Astrocyte (in vitro differentiated cells and primary cell): ENCODE results near the gene RAD51B. TPM values are rescaled to one million over a fixed set of nuclear protein-coding genes. Genes with fewer than 3 reads are reported as not detected.
A peak's percentile ranks its signal among the peaks of the same experiment; 100 is the strongest.
"Not testable (repeated sequence)": the region's sequence is repeated elsewhere in the genome, so short reads cannot be mapped to it uniquely, and the experiment has no call there.

Experiments
- DNase-seq: peaks from one replicate; pipeline ENCODE4 v3.0.0-alpha.2; 2010; ENCODE audit warnings: low read depth
- FAIRE-seq: peaks from 2 replicates; lab custom pipeline; 2011; peaks lifted over from hg19 to GRCh38; lab: Jason Lieb, UNC
- H2AFZ ChIP-seq: 2 replicates; pipeline ENCODE4 v1.6.0; 2012; ENCODE audit warnings: low read depth, low read length, inconsistent platforms
- H3K27ac ChIP-seq: 2 replicates; pipeline ENCODE4 v1.5.1; 2011; ENCODE audit warnings: low read depth, low read length, inconsistent platforms
- H3K27me3 ChIP-seq: 2 replicates; pipeline ENCODE4 v1.6.0; 2011; ENCODE audit warnings: low read length, inconsistent platforms; ENCODE audit not compliant: insufficient read depth
- H3K36me3 ChIP-seq: 2 replicates; pipeline ENCODE4 v1.5.1; 2011; ENCODE audit warnings: low read length, inconsistent platforms; ENCODE audit not compliant: insufficient read depth
- H3K4me1 ChIP-seq: 2 replicates; pipeline ENCODE4 v1.5.1; 2011; ENCODE audit warnings: low read length, inconsistent platforms; ENCODE audit not compliant: insufficient read depth
- H3K4me2 ChIP-seq: 2 replicates; pipeline ENCODE4 v1.6.0; 2012; ENCODE audit warnings: low read length, inconsistent platforms
- H3K4me3 ChIP-seq: 2 replicates; pipeline ENCODE4 v1.5.1; 2011; ENCODE audit warnings: low read depth, mild to moderate bottlenecking, low read length, inconsistent platforms; ENCODE audit not compliant: insufficient read depth
- H3K79me2 ChIP-seq: 2 replicates; pipeline ENCODE4 v1.6.0; 2012; ENCODE audit warnings: mild to moderate bottlenecking, low read length, inconsistent platforms; ENCODE audit not compliant: insufficient read depth
- H3K9ac ChIP-seq: 2 replicates; pipeline ENCODE4 v1.6.0; 2012; ENCODE audit warnings: mild to moderate bottlenecking, low read length, inconsistent platforms
- H3K9me3 ChIP-seq: 2 replicates; pipeline ENCODE4 v1.5.1; 2012; ENCODE audit warnings: low read depth, mild to moderate bottlenecking, low read length, inconsistent platforms; ENCODE audit not compliant: insufficient read depth
- H4K20me1 ChIP-seq: 2 replicates; pipeline ENCODE4 v1.6.0; 2012; ENCODE audit warnings: low read length, inconsistent platforms; ENCODE audit not compliant: insufficient read depth
- H3K27ac Mint-ChIP-seq: one replicate; pipeline ENCODE4 v1.8.0; 2021; ENCODE audit warnings: mild to moderate bottlenecking, mixed read lengths; ENCODE audit not compliant: unreplicated experiment
- H3K27me3 Mint-ChIP-seq: one replicate; pipeline ENCODE4 v1.8.0; 2021; ENCODE audit warnings: low read depth, mixed read lengths; ENCODE audit not compliant: unreplicated experiment
- H3K36me3 Mint-ChIP-seq: one replicate; pipeline ENCODE4 v1.8.0; 2021; ENCODE audit warnings: low read depth, mixed read lengths; ENCODE audit not compliant: unreplicated experiment
- H3K4me1 Mint-ChIP-seq: one replicate; pipeline ENCODE4 v1.8.0; 2021; ENCODE audit warnings: low read depth, mixed read lengths; ENCODE audit not compliant: unreplicated experiment
- H3K4me3 Mint-ChIP-seq: one replicate; pipeline ENCODE4 v1.8.0; 2021; ENCODE audit warnings: mild to moderate bottlenecking, moderate library complexity, mixed read lengths; ENCODE audit not compliant: unreplicated experiment
- H3K9me3 Mint-ChIP-seq: one replicate; pipeline ENCODE4 v1.8.0; 2021; ENCODE audit warnings: mild to moderate bottlenecking, mixed read lengths; ENCODE audit not compliant: unreplicated experiment
- CTCF ChIP-seq: IDR thresholded peaks from 2 replicates; pipeline ENCODE4 v1.5.1; 2011; ENCODE audit warnings: low read depth, mild to moderate bottlenecking, inconsistent platforms, low read length, moderate library complexity; ENCODE audit not compliant: insufficient read depth
- EZH2 ChIP-seq: IDR thresholded peaks from 2 replicates; pipeline ENCODE4 v1.6.1; 2012; ENCODE audit warnings: mild to moderate bottlenecking, low read length, inconsistent platforms; ENCODE audit not compliant: insufficient read depth
- total RNA-seq: library from RNA; stranded (reverse); gene quantifications from 2 replicates; pipeline ENCODE4 v1.2.1, GENCODE V29; 2021

Gene RAD51B
- total RNA-seq, 1 donor from 2014 or later: 10.8 TPM

GRCh38 chr14:68255693-68256178, 436.2 kb downstream of the RAD51B start:
- Histone ChIP-seq H3K4me3 (no peak overlapping the region), H3K36me3 (no peaks in the 10 kb centered on the region), H3K79me2 (no peaks in the 10 kb centered on the region), H3K27me3 (no peaks in the 10 kb centered on the region), H3K9me3 (no peaks in the 10 kb centered on the region), H3K9ac (no peak overlapping the region), H4K20me1 (no peaks in the 10 kb centered on the region), H3K27ac (no peak overlapping the region), H3K4me1 (peaks cover 15% of the 10 kb centered on the region), H2AFZ (no peak overlapping the region), H3K4me2 (peak overlapping the region; percentile 28)
- DNase-seq (peak; percentile 91), FAIRE-seq (no peak)
- Mint-ChIP-seq H3K4me3 (no peak overlapping the region), H3K4me1 (peaks cover 29% of the 10 kb centered on the region), H3K9me3 (no peaks in the 10 kb centered on the region), H3K27me3 (no peaks in the 10 kb centered on the region), H3K27ac (no peak overlapping the region), H3K36me3 (no peaks in the 10 kb centered on the region)
- TF ChIP-seq EZH2 (no peak), CTCF (no peak)

DNA sequence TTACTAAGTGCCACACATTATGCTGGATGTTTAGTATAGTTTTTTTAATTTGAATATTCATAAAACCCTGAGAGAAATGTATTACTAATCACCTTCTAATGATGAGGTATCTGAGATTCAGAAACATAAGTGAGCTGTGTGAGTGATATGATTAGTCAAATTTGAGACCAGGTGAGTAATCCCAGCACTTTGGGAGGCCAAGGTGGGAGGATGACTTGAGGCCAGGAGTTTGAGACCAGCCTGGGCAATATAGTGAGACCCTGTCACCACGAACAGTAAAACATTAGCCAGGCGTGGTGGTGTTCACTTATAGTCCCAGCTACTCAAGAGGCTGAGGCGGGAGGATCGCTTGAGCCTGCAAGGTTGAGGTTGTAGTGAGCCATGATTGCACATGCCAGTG, 438.4 kb downstream of the RAD51B start:
- no peak for DNase-seq
- Histone ChIP-seq H3K36me3 (no peaks in the 10 kb centered on the region), H3K4me3 (no peak overlapping the region), H3K4me2 (no peak overlapping the region), H3K9ac (no peak overlapping the region), H3K4me1 (peaks cover 12% of the 10 kb centered on the region), H3K9me3 (no peaks in the 10 kb centered on the region), H3K27ac (no peak overlapping the region), H4K20me1 (no peaks in the 10 kb centered on the region), H2AFZ (no peak overlapping the region), H3K79me2 (no peaks in the 10 kb centered on the region), H3K27me3 (no peaks in the 10 kb centered on the region)
- TF ChIP-seq EZH2: no peak
- no peak for TF ChIP-seq CTCF
- Mint-ChIP-seq H3K27me3 (no peaks in the 10 kb centered on the region), H3K27ac (no peak overlapping the region), H3K4me1 (peaks cover 28% of the 10 kb centered on the region), H3K4me3 (no peak overlapping the region), H3K9me3 (no peaks in the 10 kb centered on the region), H3K36me3 (no peaks in the 10 kb centered on the region)
- FAIRE-seq: no peak

- H3K4me1 Mint-ChIP-seq: peaks cover 28% of the 10 kb centered on the region
- not testable (repeated sequence) for DNase-seq, H3K4me2 ChIP-seq, H3K9me3 Mint-ChIP-seq, FAIRE-seq, H2AFZ ChIP-seq, H3K9ac ChIP-seq, H3K36me3 ChIP-seq, H3K27me3 Mint-ChIP-seq, H3K9me3 ChIP-seq, H3K27ac Mint-ChIP-seq, H3K79me2 ChIP-seq, H3K27ac ChIP-seq, H4K20me1 ChIP-seq, H3K4me3 Mint-ChIP-seq, H3K27me3 ChIP-seq, H3K4me3 ChIP-seq, H3K36me3 Mint-ChIP-seq
- H3K4me1 ChIP-seq: peaks cover 12% of the 10 kb centered on the region
Observed at GRCh38 chr14:68258995-68259394, 439.4 kb downstream of the RAD51B start.
